HG03095 (cell line): ENCODE results near the gene HAUS8.
"Not testable (repeated sequence)": the region's sequence is repeated elsewhere in the genome, so short reads cannot be mapped to it uniquely, and the experiment has no call there.

Experiments
- ATAC-seq: cut with Tn5 transposase; IDR thresholded peaks from one replicate; pipeline ENCODE4 v1.9.1; 2021; ENCODE audit warnings: moderate library complexity; ENCODE audit not compliant: unreplicated experiment

Gene HAUS8

DNA sequence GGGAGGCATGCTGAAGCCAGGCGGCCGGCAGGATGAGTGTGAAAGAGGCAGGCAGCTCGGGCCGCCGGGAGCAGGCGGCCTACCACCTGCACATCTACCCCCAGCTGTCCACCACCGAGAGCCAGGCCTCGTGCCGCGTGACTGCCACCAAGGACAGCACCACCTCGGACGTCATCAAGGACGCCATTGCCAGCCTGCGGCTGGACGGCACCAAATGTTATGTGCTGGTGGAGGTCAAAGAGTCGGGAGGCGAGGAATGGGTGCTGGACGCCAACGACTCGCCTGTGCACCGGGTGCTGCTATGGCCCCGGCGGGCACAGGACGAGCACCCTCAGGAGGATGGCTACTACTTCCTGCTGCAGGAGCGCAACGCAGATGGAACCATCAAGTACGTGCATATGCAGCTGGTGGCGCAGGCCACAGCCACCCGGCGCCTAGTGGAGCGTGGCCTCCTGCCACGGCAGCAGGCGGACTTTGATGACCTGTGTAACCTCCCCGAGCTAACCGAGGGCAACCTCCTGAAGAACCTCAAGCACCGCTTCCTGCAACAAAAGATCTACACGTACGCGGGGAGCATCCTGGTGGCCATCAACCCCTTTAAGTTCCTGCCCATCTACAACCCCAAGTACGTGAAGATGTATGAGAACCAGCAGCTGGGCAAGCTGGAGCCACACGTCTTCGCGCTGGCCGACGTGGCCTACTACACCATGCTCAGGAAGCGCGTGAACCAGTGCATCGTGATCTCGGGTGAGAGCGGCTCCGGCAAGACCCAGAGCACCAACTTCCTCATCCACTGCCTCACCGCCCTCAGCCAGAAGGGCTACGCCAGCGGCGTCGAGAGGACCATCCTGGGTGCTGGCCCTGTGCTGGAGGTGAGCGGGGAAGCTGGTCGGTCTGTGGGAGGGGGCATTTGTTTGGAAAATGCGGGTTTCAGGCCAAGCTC is 26.7 kb upstream of the HAUS8 start:
- no peak for ATAC-seq

DNA sequence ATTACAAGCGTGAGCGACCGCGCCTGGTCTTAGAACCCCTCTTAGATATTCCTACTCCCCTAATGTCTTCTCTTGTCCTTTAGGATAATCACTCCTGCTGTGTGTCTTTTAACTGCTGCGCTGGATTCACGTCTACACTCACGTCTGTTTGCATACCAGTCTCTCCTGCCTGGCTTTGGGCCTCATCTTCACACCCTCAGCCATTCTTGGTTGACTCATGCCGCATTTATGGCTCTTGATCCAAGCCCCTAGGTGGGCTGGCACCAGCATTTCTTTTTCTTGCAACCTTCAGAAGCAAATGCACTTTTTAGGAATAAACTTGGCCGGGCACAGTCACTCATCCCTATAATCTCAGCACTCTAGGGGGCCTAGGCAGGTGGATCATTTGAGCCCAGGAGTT is 23.1 kb upstream of the HAUS8 start:
- no peak for ATAC-seq

DNA sequence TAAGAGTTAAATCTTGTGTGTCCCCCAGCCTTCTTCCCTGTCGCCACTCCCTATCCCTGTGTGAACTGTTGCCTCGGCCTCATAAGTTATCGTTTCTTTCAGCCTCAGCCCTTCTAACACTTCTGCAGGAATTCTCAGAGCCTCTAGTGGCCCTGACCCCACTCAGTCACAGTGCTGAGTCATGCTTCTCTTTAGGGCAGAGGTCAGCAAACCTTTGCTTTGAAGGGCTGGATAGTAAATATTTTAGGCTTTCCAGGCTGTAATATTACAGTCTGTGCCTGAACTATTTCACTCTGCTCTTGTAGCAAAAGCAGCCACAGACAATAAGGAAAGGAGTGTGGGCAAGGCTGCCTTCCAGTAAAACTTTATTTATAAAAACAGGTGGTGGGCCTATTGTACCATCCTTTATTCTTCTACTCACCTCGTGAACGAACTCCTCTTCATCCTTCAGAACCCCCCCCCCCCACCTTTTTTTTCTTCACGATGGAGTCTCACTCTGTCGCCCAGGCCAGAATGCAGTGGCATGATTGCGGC is 22.4 kb upstream of the HAUS8 start:
- no peak for ATAC-seq

DNA sequence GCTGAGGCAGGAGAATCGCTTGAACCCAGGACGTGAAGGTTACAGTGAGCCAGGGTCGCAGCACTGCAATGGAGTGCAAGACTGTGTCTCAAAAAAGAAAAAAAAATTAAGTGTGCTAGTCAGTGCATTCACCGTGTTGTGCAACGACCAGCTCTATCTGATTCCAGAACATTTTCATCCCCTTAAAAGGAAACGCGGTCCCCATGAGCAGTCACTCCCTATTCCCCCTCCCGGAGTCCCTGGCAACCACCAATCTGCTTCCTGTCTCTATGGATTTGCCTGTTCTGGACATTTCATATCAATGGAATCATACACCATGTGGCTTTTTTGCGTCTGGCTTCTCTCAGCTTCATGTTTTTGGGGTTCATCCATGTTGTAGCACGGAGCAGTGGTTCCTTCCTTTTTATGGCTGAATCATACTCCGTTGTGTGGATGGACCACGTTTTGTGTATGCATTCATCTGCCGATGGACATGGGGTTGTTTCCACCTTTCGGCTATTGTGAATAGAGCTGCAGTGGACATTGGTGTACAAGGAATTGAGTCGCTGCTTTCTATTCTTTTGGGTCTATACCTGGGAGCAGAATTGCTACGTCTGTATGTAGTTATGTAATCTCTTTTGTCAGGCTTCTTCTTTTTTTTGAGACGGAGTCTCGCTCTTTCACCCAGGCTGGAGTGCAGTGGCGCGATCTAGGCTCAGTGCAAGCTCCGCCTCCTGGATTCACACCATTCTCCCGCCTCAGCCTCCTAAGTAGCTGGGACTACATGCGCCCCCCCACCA is 20.1 kb upstream of the HAUS8 start:
- ATAC-seq: no peak

DNA sequence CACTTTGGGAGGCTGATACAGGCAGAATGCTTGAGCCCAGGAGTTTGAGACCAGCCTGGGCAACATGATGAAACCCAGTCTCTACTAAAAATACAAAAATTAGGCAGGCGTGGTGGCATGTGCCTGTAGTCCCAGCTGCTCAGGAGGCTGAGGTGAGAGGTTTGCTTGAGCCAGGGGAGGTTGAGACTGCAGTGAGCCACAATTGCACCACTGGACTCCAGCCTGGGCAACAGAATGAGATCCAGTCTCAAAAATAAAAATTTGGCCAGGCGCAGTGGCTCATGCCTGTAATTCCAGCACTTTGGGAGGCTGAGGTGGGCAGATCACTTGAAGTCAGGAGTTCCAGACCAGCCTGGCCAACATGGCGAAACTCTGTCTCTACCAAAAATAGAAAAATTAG is 19.4 kb upstream of the HAUS8 start:
- ATAC-seq: not testable (repeated sequence)

DNA sequence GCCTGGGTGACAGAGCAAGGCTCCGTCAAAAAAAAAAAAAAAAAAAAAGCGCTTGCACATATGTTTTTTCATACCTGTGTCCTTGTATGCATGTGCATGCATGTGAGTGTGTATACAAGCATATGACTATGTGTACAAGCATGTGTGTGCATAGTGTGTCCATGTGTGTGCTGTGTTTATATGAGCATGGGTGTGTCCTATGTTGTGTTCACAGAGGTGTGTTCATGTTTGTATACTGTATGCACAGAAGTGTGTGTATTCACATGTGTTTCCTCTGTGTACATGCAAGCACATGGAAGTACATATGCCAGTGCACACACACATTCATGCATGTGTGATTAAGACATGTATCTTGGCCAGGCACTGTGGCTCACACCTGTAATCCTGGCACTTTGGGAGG is 17.4 kb upstream of the HAUS8 start:
- no peak for ATAC-seq

DNA sequence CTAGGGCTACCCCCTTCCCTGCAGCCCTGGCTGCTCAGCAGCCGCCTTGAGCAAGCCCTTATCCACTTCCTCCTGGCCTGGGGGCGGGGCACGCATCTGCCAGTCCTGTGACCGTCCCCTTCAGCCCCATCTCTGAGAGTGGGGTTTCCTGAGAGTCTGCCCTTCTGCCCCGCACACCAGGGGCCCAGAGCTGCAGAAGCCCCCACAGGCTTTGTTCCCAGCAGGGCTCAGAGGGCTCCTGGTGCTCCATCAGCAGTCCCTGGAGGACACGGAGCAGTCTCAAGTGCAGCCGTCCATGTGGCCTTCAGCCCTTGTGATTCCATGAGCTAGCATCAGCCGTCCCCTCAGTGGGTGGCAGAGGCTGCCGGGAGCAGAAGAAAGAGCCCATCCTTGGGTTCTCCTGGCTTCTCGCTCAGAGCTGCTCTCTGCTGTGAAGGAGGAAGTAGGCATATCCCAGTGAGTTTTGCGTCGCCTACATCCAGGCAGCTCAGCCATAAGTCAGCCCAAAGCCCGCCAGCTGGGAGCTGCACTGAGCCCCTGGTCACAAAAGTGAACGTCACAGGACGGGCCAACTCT is 16.6 kb upstream of the HAUS8 start:
- no peak for ATAC-seq

DNA sequence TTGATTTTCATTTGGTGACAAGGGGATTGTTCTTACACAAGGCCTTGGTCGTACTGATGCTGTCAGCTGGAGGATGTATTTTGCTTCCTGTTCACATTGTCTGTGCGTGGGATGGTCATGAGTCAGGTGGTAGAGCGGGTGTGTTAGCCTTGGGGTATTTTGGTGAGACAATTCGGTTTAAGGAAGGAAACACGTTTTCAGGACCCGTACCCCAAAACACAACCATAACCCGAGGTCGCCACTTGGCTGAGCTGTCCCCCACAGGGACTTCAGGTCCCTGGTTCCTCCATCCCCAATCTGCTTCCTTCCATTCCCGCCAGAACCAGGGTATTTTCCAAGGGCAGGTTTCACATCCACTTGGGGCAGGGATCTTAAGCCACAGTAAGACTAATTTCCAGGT is 15.3 kb upstream of the HAUS8 start:
- no peak for ATAC-seq

DNA sequence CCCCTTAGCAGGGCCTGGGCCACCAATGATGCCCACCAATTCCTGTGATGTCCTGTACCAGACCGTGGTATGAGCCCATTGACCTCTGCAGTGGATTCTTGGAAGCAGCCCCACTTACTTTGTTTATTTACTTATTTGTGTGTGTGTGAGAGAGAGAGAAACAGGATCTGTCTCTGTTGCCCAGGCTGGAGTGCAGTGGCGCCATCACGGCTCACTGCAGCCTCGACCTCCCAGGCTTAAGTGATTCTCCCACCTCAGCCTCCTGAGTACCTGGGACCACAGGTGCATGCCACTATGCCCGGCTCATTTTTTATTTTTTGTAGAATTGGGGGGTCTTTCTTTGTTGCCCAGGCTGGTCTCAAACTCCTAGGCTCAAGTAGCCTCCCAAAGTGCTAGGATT is 13.3 kb upstream of the HAUS8 start:
- no peak for ATAC-seq

DNA sequence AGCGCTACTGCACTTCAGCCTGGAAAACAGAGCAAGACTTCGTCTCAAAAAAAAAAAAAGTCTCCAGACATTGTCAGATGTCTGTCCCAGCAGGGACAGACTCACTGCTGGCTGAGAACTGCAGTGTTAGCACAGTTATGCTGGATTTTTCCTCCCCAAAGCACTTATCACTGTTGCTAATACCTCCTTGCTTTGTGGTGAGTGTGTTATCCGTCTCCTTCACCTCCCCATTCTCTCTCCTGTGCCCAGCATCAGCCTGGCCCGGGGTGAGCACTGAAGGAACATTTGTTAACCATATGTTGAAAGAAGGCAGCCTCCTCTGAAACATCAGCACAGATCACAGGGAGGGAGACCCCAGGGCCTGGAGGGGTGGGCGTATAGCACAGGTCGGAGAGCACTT is 11.6 kb upstream of the HAUS8 start:
- ATAC-seq: no peak

DNA sequence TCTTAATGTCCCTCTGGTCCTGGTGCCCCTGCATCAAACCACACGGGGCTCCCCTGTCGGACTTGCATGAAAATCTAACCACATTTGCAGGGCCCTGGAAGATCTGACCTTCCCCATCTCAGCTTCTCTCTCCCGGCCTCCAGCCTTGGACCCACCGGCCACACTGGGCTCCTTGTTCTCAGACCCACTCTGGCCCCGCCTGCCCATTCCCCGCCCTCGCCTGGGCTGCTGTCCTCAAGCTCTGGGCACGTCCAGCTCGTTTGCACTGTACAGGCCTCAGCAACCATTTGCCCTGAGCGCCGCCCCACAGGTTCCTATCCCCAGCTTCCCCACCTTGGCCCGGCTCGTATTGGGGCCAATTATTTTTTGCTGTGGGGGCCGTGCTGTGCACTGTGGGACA is 10.9 kb upstream of the HAUS8 start:
- no peak for ATAC-seq

DNA sequence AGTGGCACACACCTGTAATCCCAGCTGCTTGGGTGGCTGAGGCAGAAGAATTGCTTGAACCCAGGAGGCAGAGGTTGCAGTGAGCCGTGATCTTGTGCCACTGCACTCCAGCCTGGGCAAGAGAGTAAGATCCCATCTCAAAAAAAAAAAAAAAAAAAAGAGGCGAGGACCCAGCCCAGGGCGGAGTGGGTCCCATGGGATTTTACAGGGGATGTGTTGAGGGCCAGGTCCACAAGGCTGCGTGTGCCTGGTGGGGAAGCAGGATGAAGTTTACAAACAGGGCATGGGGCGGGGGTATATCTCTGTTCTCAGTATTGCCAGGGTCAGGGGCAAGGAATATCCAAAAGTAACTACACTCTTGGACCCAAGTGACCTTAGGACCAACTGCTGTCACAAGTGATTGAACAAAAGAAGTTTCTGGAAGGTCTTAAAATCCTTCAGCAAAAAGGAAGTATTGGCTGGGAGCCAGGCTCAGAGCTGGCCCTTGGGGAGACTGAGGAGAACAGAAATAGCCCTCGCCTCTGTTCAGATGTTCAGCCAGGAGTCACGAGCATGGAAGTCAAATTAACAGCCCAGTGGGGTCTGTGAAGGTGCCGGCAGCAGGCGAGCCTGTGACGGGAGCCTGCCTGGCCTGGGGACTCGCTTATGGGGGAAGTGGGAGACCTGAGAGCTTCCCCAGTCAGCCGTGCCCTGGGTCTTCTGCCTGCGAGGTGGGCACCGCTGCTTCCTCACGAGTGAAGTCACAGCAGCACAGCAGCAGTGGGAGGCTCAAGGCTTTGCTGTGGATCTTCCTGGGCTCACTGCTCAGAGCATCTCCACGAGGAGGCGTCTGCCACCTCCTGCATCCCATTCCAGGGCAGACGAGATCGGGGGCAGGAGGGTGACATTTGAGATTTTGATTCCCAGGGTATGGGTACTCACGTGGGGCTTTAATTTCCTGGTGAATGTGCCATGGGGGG is 6.7 kb upstream of the HAUS8 start:
- ATAC-seq: no peak

DNA sequence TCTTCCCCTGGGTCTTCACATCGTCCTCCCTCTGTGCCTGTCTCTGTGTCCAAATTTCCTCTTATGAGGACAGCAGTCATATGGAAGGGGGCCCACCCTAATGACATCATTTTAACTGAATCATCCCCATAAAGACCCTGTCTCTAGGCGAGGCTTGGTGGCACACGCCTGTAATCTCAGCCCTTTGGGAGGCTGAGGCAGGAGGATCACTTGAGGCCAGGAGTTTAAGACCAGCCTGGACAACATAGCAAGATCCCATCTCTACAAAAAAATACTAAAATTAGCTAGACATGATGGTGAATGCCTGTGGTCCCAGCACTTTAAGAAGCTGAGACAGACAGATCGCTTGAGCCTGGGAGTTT is 5.2 kb upstream of the HAUS8 start:
- ATAC-seq: no peak

DNA sequence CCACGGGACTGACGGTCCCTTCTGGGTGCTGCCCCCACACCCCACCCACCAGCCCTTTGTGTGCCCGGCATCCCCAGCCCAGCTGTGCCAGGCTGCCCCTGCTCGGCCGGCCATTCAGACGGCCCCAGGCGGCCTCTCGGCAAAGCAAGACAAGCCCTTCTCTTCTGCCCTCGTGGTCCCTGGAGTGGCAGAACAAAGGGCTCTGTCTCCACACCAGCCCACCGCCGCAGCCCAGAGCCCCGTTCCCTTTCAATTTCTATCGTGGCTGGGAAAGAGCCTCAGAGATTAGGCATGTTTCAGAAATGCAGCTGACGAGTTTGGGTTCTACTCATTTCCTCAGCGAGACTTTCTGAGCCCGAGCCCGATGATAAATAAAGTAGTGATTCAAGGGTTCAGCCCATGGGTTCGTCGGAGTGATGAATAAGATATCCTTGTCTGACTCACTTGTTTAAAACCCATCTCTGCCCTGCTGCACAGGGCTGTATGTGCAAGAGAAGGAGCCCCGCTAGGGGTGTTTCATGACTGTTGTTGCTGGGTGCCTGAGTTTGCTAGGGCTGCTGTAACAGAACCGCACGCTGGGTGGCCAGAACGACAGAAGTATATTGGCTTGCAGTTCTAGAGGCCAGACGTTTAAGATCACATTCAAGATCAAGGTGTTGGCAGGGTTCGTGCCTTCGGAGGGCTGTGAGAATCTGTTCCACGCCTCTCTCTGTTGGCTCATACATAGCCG is 4.6 kb upstream of the HAUS8 start:
- ATAC-seq: peak; percentile 42

DNA sequence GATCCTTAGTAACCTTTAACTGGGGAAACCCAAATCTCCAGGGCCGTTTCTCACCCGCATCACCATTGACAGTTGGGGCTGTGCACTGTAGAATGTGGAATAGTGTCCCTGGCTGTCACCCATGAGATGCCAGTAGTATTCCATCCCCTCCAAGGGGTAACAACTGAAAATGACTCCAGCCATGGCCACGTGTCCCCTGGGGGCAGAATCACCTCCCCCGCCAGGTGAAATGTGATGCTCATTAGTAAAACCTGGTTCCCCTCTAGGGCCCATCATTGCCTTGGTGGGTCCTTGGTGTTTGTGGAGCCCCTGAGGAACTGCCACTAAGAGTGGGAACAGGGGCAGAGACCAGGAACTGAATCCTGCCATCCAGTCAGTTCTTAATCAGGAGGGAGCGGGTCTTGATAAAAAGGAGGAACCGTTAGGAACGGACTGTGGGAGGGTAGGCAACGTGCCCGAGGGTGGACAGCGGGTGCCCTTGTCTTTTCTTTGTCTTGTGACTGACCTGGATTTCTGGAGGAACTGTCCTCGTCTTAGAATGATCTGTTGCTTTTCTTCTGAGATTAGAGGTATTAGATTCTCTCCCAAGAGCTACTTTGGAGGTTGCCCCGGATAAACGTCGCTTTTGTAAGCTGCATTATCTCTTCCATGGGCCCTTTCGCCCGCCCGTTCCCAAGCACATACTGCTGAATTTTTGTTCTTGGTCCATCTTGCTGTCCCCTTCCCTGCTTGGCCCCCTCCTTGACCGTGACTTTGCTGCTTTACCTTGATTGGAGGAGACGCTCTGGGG is 3.9 kb upstream of the HAUS8 start:
- no peak for ATAC-seq

DNA sequence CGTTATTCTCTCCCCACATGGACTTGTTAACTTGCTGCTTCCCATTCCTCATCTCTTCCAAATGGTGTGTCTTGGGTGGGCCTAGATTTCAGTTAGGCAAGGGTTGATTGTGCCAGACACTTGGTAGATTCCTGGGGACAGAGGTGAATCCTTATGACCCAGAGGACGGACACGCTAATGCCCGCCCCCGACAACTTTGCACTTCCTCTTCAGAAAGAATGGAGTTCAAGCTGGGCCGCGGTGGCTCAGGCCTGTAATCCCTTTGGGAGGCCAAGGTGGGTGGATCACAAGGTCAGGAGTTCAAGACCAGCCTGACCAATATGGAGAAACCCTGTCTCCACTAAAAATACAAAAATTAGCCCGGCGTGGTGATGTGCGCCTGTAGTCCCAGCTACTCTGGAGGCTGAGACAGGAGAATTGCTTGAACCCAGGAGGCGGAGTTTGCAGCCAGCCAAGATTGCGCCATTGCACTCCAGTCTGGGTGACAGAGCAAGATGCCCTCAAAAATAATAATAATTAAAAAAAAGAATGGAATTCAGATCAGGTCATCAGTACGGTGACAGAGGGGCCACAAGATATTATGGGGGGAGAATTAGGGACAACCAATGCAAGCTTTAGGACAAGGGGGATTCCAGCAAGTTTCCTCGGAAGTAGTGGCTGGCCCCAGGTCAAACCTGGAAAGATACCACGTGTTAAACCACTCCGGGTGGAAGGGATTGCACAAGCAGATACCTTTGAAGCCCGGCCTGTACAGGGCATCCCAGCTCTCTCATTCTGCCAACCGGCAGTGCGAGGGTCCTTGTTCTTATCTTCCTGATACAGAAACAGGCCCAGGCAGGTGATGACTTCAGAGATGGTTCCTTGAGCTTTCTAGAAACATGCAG is 3.0 kb upstream of the HAUS8 start:
- no peak for ATAC-seq

DNA sequence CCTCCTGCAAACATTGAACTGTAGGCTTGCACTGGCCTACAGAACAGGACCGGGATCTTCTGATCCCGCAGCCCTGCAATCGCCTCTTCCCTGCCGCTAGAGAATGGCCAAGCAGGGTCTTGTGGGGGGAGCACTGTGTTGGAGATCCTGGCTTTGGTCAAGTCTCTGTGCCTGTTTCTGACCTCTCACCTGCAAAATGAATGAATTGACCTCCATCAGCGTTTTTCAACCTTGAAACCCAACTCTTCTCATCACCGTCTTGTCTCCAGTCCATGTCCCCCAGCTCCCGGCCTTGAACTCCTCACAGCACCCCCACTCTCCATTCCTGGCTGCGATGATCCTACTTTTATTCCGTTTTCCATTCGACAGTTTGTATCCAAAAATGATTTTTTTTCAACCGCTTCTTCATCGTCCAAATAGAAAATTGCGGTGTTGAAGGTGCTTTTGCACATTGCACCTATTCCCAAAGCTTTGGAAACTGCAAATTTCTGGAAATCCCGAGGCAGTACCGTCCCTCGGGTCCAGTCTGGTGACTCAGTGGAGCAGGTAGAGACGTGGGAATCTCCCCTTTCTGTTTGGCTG is 2.3 kb upstream of the HAUS8 start:
- ATAC-seq: no peak

DNA sequence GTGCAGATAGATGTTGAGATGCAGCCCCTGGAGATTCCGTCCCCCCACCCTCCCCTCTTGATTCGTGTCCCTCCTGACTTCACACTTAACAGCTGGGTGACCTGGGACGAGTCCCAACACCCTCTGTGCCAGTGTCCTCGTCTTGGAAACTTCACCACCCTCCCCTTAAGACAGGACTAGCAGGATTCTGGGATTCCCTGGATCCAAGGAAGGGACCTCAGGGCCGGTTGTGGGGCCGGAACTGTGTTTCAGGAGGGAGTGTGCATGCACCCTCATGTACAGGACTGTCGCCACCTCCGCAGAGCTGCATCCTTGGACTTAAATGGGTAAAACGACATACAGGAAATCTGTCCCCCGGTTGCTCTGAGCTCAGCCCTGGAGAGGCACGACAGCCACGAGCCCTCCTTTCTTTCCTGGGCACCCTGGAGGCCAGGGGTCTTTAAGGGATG is 1.3 kb upstream of the HAUS8 start:
- ATAC-seq: no peak
